ENCODE measurements around the gene PNMA6E. TPM values are rescaled to one million over a fixed set of nuclear protein-coding genes. Genes with fewer than 3 reads are reported as not detected.

The PNMA6E gene
- total and polyA plus RNA-seq, 2 experiments from 2014 or later, result not detected

- no peak for TF ChIP-seq STAT1 (IDR thresholded peaks at IDR 0.05; ENCODE audit: unreplicated experiment)
- no peak for TF ChIP-seq NANOG (IDR thresholded peaks at IDR 0.05; ENCODE audit: borderline replicate concordance)
- TF ChIP-seq ZNF114 (CRISPR knock-in tag; IDR thresholded peaks at IDR 0.05), result no peak
- TF ChIP-seq EZH2 (IDR thresholded peaks at IDR 0.05; ENCODE audit: low read depth, unreplicated experiment), result no peak
- no peak for TF ChIP-seq CTCF (conservative IDR thresholded peaks at IDR 0.05; ENCODE audit: low read depth in 2 of 2)
- no peak for TF ChIP-seq EZH2phosphoT487 (IDR thresholded peaks at IDR 0.05; ENCODE audit: unreplicated experiment)
- no peak for TF ChIP-seq ETS1 (IDR thresholded peaks at IDR 0.05)
- no peak for TF ChIP-seq JUNB (IDR thresholded peaks at IDR 0.05; ENCODE audit: unreplicated experiment)
- TF ChIP-seq ZNF331 (CRISPR knock-in tag; IDR thresholded peaks at IDR 0.05; ENCODE audit: low read depth), result no peak
These were observed 21.1 kb downstream of the PNMA6E start (continued) for GRCh38 chrX:153379971-153380581.

GRCh38 chrX:153379508-153379907, 21.6 kb downstream of the PNMA6E start:
- Mint-ChIP-seq H3K27me3 (ENCODE audit: insufficient read depth, low read depth, poor library complexity) (peaks cover 3% of the 10 kb centered on the region), H3K36me3 (ENCODE audit: low read depth) (peaks cover 3% of the 10 kb centered on the region; the same call in 2 of the 3 replicates), H3K4me1 (peaks cover 6% of the 10 kb centered on the region; the same call in 2 of the 3 replicates), H3K4me3 (no peak overlapping the region), H3K9me3 (peaks cover 6% of the 10 kb centered on the region; the same call in 2 of the 3 replicates), H3K27ac (no peak overlapping the region)
- Histone ChIP-seq H3K79me2 (replicated peaks; ENCODE audit: insufficient read depth) (no peaks in the 10 kb centered on the region), H2AFZ (no peak overlapping the region), H3K4me3 (no peak overlapping the region), H3K4me1 (ENCODE audit: insufficient read depth) (no peaks in the 10 kb centered on the region), H4K20me1 (replicated peaks; ENCODE audit: insufficient read depth) (no peaks in the 10 kb centered on the region), H3K27me3 (ENCODE audit: insufficient read depth) (no peaks in the 10 kb centered on the region), H3K4me2 (no peak overlapping the region), H3K27ac (ENCODE audit: low read depth) (no peak overlapping the region), H3K9me2 (ENCODE audit: insufficient read depth) (no peaks in the 10 kb centered on the region), H3F3A (replicated peaks; ENCODE audit: low read depth) (no peaks in the 10 kb centered on the region), H3K36me3 (ENCODE audit: insufficient read depth) (no peaks in the 10 kb centered on the region)
- no peak for ATAC-seq
- no peak for DNase-seq (ENCODE audit: low spot score)
- TF ChIP-seq CTCF (conservative IDR thresholded peaks at IDR 0.05; ENCODE audit: low read depth in 2 of 2) (no peak), ZNF331 (CRISPR knock-in tag; IDR thresholded peaks at IDR 0.05; ENCODE audit: low read depth) (no peak), REST (IDR thresholded peaks at IDR 0.05; ENCODE audit: unreplicated experiment) (no peak), POLR2AphosphoS5 (IDR thresholded peaks at IDR 0.05; ENCODE audit: low read depth) (no peak), EZH2 (IDR thresholded peaks at IDR 0.05; ENCODE audit: low read depth, unreplicated experiment) (no peak), ETS1 (IDR thresholded peaks at IDR 0.05) (no peak), NANOG (IDR thresholded peaks at IDR 0.05; ENCODE audit: borderline replicate concordance) (no peak), CREB1 (CRISPR knock-in tag; IDR thresholded peaks at IDR 0.05; ENCODE audit: low read depth) (no peak), ZNF114 (CRISPR knock-in tag; IDR thresholded peaks at IDR 0.05) (no peak), EZH2phosphoT487 (IDR thresholded peaks at IDR 0.05; ENCODE audit: unreplicated experiment) (no peak)
